ENCODE measurements around the gene EIPR1.

The EIPR1 gene

GRCh38 chr2:3408781-3409180 lies 31.2 kb upstream of the EIPR1 start:
- H3K27me3 ChIP-seq = no peaks in the 10 kb centered on the region
- TF ChIP-seq Cebpa-rat (IDR thresholded peaks at IDR 0.05) = no peak
- H3K4me2 ChIP-seq = no peak overlapping the region
- peaks cover 36 to 85% (median 52%) of the 10 kb centered on the region in 11 experiments for H3K36me3 ChIP-seq
- no peaks in the 10 kb centered on the region for H3K9me3 ChIP-seq (replicated peaks in 1 of 11)
- H3K4me1 ChIP-seq = peaks cover 12 to 31% (median 19%) of the 10 kb centered on the region in 10 experiments
- H3K27ac ChIP-seq = no peak overlapping the region
- H3K9ac ChIP-seq = no peak overlapping the region
- H3K4me3 ChIP-seq = no peak overlapping the region
- H4K20me1 ChIP-seq = peaks cover 0 to 53% (median 18%) of the 10 kb centered on the region in 11 experiments; a peak in 12 of 22 replicates

GRCh38 chr2:3406501-3406900 lies 28.9 kb upstream of the EIPR1 start:
- peaks cover 42 to 87% (median 66%) of the 10 kb centered on the region in 11 experiments for H3K36me3 ChIP-seq
- H3K4me1 ChIP-seq = peaks cover 8 to 28% (median 18%) of the 10 kb centered on the region in 10 experiments; a peak in 18 of 20 replicates
- no peak overlapping the region for H3K27ac ChIP-seq
- TF ChIP-seq Cebpa-rat (IDR thresholded peaks at IDR 0.05) = no peak
- no peak overlapping the region for H3K9ac ChIP-seq
- H3K9me3 ChIP-seq (replicated peaks in 1 of 11) = no peaks in the 10 kb centered on the region
- peaks cover 0 to 48% (median 15%) of the 10 kb centered on the region in 11 experiments; a peak in 12 of 22 replicates for H4K20me1 ChIP-seq
- H3K4me3 ChIP-seq = no peak overlapping the region
- no peaks in the 10 kb centered on the region for H3K27me3 ChIP-seq
- H3K4me2 ChIP-seq = peak overlapping the region in 3 of 11 experiments; percentile 19 to 28 (median 21); a peak in 2 of 22 replicates

GRCh38 chr2:3405876-3406275 lies 28.3 kb upstream of the EIPR1 start:
- Histone ChIP-seq H3K27ac (no peak overlapping the region), H3K4me3 (no peak overlapping the region), H3K9me3 (replicated peaks in 1 of 11) (no peaks in the 10 kb centered on the region), H3K36me3 (peaks cover 48 to 92% (median 72%) of the 10 kb centered on the region in 11 experiments), H3K4me1 (peaks cover 8 to 28% (median 17%) of the 10 kb centered on the region in 10 experiments; a peak in 18 of 20 replicates), H3K9ac (no peak overlapping the region), H3K4me2 (no peak overlapping the region), H4K20me1 (peaks cover 0 to 50% (median 19%) of the 10 kb centered on the region in 11 experiments; a peak in 13 of 22 replicates), H3K27me3 (no peaks in the 10 kb centered on the region)
- TF ChIP-seq Cebpa-rat (IDR thresholded peaks at IDR 0.05) = no peak

GRCh38 chr2:3405307-3405706 lies 27.7 kb upstream of the EIPR1 start:
- no peak for TF ChIP-seq Cebpa-rat (IDR thresholded peaks at IDR 0.05)
- Histone ChIP-seq H3K4me2 (no peak overlapping the region), H3K4me3 (no peak overlapping the region), H4K20me1 (peaks cover 0 to 52% (median 20%) of the 10 kb centered on the region in 11 experiments; a peak in 14 of 22 replicates), H3K9ac (no peak overlapping the region), H3K27me3 (no peaks in the 10 kb centered on the region), H3K9me3 (replicated peaks in 1 of 11) (no peaks in the 10 kb centered on the region), H3K27ac (no peak overlapping the region), H3K36me3 (peaks cover 54 to 94% (median 78%) of the 10 kb centered on the region in 11 experiments), H3K4me1 (peaks cover 8 to 28% (median 17%) of the 10 kb centered on the region in 10 experiments; a peak in 18 of 20 replicates)

- Histone ChIP-seq H3K27me3 (no peaks in the 10 kb centered on the region), H3K27ac (no peak overlapping the region), H3K36me3 (peaks cover 57 to 95% (median 80%) of the 10 kb centered on the region in 11 experiments), H3K4me1 (peaks cover 2 to 23% (median 12%) of the 10 kb centered on the region in 10 experiments; a peak in 18 of 20 replicates), H3K4me3 (no peak overlapping the region), H3K9me3 (replicated peaks in 1 of 11) (no peaks in the 10 kb centered on the region), H3K9ac (no peak overlapping the region), H4K20me1 (peaks cover 0 to 51% (median 25%) of the 10 kb centered on the region in 11 experiments; a peak in 14 of 22 replicates), H3K4me2 (no peak overlapping the region)
- no peak for TF ChIP-seq Cebpa-rat (IDR thresholded peaks at IDR 0.05)
Measured at GRCh38 chr2:3404349-3404894, 26.8 kb upstream of the EIPR1 start.

- H3K36me3 ChIP-seq = peaks cover 61 to 98% (median 80%) of the 10 kb centered on the region in 11 experiments
- no peak overlapping the region for H3K4me2 ChIP-seq
Measured at GRCh38 chr2:3403587-3404334, 26.1 kb upstream of the EIPR1 start.

GRCh38 chr2:3399829-3400228 lies 22.2 kb upstream of the EIPR1 start:
- Histone ChIP-seq H3K9ac (no peak overlapping the region), H3K4me2 (no peak overlapping the region), H3K36me3 (peaks cover 81 to 98% (median 86%) of the 10 kb centered on the region in 11 experiments)

More at GRCh38 chr2:3403587-3404334, 26.1 kb upstream of the EIPR1 start:
- Histone ChIP-seq H3K9me3 (replicated peaks in 1 of 11) (no peaks in the 10 kb centered on the region), H3K9ac (no peak overlapping the region), H3K4me3 (no peak overlapping the region), H4K20me1 (peaks cover 0 to 53% (median 26%) of the 10 kb centered on the region in 11 experiments; a peak in 14 of 22 replicates), H3K4me1 (peaks cover 0 to 25% (median 11%) of the 10 kb centered on the region in 10 experiments; a peak in 15 of 20 replicates), H3K27ac (no peak overlapping the region), H3K27me3 (no peaks in the 10 kb centered on the region)
- no peak for TF ChIP-seq Cebpa-rat (IDR thresholded peaks at IDR 0.05)

GRCh38 chr2:3399381-3399780 lies 21.8 kb upstream of the EIPR1 start:
- Histone ChIP-seq H3K27ac (no peak overlapping the region), H3K4me3 (no peak overlapping the region), H3K9me3 (replicated peaks in 1 of 11) (peaks cover 30 to 31% (median 30%) of the 10 kb centered on the region in 11 experiments), H3K27me3 (no peaks in the 10 kb centered on the region), H3K9ac (no peak overlapping the region), H4K20me1 (peaks cover 0 to 43% (median 24%) of the 10 kb centered on the region in 11 experiments; a peak in 14 of 22 replicates), H3K4me2 (no peak overlapping the region), H3K4me1 (peaks cover 0 to 22% (median 0%) of the 10 kb centered on the region in 10 experiments; a peak in 3 of 20 replicates), H3K36me3 (peaks cover 80 to 98% (median 86%) of the 10 kb centered on the region in 11 experiments)
- no peak for TF ChIP-seq Cebpa-rat (IDR thresholded peaks at IDR 0.05)

More at GRCh38 chr2:3399829-3400228, 22.2 kb upstream of the EIPR1 start:
- H4K20me1 ChIP-seq = peaks cover 0 to 44% (median 24%) of the 10 kb centered on the region in 11 experiments; a peak in 14 of 22 replicates
- peaks cover 25 to 27% (median 26%) of the 10 kb centered on the region in 11 experiments for H3K9me3 ChIP-seq (replicated peaks in 1 of 11)
- no peaks in the 10 kb centered on the region for H3K27me3 ChIP-seq
- no peak for TF ChIP-seq Cebpa-rat (IDR thresholded peaks at IDR 0.05)
- H3K27ac ChIP-seq = no peak overlapping the region
- no peak overlapping the region for H3K4me3 ChIP-seq
- peaks cover 0 to 22% (median 0%) of the 10 kb centered on the region in 10 experiments; a peak in 3 of 20 replicates for H3K4me1 ChIP-seq

- no peak for TF ChIP-seq Cebpa-rat (IDR thresholded peaks at IDR 0.05)
- peaks cover 80 to 98% (median 86%) of the 10 kb centered on the region in 11 experiments for H3K36me3 ChIP-seq
- no peak overlapping the region for H3K9ac ChIP-seq
- H3K9me3 ChIP-seq (replicated peaks in 1 of 11) = peaks cover 30 to 36% (median 35%) of the 10 kb centered on the region in 11 experiments
- H3K4me2 ChIP-seq = no peak overlapping the region
- H3K27me3 ChIP-seq = no peaks in the 10 kb centered on the region
- no peak overlapping the region for H3K4me3 ChIP-seq
- no peak overlapping the region for H3K27ac ChIP-seq
- H4K20me1 ChIP-seq = peaks cover 0 to 38% (median 24%) of the 10 kb centered on the region in 11 experiments; a peak in 14 of 22 replicates
- peaks cover 0 to 22% (median 0%) of the 10 kb centered on the region in 10 experiments; a peak in 3 of 20 replicates for H3K4me1 ChIP-seq
Measured at GRCh38 chr2:3398857-3399256, 21.2 kb upstream of the EIPR1 start.

Data from BLaER1 treated with 17β-estradiol and CSF1 and Interleukin-3, amounts not matched to agents 10 nM and 100 nM (cell line).